Measurements from ENCODE around the gene HSD11B2.

DNA sequence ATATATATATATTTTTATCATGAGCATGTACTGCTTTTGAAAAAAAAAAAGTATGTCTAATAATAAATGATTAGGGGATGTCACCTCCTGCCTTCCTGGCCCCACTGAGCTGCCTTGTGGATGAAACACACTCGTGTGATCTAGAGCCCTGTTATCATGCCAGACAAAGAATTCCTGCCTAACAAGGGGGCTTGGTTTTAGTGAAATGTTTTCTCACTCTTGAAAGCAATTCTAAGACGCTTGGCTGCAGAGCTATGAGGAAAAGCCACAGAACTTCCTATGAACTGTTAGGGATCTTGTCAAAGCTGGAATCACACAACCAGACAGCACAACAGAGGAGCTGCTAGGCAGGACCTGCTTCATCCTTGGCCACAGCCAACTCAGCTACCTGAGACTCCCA is 18.6 kb upstream of the HSD11B2 start:
- no peak for TF ChIP-seq POLR2A (IDR thresholded peaks at IDR 0.05; ENCODE audit: borderline replicate concordance, extremely low read depth, insufficient read depth, insufficient read length)
- TF ChIP-seq, protein P1, sequence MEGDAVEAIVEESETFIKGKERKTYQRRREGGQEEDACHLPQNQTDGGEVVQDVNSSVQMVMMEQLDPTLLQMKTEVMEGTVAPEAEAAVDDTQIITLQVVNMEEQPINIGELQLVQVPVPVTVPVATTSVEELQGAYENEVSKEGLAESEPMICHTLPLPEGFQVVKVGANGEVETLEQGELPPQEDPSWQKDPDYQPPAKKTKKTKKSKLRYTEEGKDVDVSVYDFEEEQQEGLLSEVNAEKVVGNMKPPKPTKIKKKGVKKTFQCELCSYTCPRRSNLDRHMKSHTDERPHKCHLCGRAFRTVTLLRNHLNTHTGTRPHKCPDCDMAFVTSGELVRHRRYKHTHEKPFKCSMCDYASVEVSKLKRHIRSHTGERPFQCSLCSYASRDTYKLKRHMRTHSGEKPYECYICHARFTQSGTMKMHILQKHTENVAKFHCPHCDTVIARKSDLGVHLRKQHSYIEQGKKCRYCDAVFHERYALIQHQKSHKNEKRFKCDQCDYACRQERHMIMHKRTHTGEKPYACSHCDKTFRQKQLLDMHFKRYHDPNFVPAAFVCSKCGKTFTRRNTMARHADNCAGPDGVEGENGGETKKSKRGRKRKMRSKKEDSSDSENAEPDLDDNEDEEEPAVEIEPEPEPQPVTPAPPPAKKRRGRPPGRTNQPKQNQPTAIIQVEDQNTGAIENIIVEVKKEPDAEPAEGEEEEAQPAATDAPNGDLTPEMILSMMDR (IDR thresholded peaks at IDR 0.05 in 2 of 3, conservative IDR thresholded peaks at IDR 0.05 in 1 of 3; ENCODE audit: borderline replicate concordance in 1 of 3, insufficient read depth in 1 of 3, low read depth in 2 of 3, low read length in 2 of 3) = no peak
- TF ChIP-seq POLR2AphosphoS5 (IDR thresholded peaks at IDR 0.05; ENCODE audit: low read depth, low read length) = no peak
- TF ChIP-seq, protein P2, sequence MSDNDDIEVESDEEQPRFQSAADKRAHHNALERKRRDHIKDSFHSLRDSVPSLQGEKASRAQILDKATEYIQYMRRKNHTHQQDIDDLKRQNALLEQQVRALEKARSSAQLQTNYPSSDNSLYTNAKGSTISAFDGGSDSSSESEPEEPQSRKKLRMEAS (IDR thresholded peaks at IDR 0.05) = no peak
- TF ChIP-seq SRF (IDR thresholded peaks at IDR 0.05; ENCODE audit: low read depth) = no peak

All from HCT116 (cell line).